GM21576 (cell line): ENCODE data around the gene DPYD.
A peak's percentile ranks its signal among the peaks of the same experiment; 100 is the strongest.

ENCODE experiments used
- ATAC-seq: cut with Tn5 transposase; IDR thresholded peaks from one replicate; pipeline ENCODE4 v1.9.1; 2021; ENCODE audit warnings: mild to moderate bottlenecking, moderate library complexity; ENCODE audit not compliant: unreplicated experiment

The DPYD gene

DNA sequence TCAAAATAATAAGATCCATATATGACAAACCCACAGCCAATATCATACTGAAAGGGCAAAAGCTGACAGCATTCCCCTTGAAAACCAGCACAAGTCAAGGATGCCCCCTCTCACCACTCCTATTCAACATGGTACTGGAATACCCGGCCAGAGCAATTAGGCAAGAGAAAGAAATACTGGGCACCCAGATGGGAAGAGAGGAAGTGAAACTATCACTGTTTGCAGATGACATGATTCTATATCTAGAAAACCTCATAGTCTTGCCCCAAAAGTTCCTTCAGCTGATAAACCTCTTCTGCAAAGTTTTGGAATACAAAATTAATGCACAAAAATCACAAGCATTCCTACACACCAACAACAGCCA lies 756.6 kb downstream of the DPYD start:
- no peak for ATAC-seq

DNA sequence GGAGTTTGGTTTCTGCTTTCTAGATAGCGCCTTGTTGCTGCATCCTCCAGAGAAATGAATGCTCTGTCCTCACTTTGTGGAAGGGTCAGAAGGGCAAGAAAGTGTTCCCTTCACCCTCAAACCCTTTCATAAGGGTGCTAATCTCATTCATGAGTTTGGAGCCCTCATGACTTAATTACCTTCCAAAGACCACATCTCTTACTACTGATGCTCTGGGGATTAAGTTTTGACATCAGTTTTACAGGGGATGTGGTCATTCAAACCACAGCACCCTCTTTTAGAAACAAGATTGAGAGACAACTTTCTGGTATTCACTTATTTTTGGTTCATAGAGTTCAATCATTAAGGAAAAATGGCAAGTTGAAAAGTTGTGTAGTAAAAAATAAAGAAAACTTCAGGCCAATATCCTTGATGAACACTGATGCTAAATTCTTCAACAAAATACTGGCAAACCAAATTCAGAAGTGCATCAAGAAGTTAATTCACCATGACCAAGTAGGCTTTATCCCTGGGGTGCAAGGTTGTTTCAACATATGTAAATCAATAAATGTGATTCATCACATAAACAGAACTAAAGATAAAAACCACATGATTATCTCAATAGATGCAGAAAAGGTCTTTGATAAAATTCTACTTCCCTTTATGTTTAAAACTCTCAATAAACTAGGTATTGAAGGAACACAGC lies 757.1 kb downstream of the DPYD start:
- ATAC-seq = peak; percentile 54

- no peak for ATAC-seq
Observed at GRCh38 chr1:97160818-97161217, 760.0 kb downstream of the DPYD start.

DNA sequence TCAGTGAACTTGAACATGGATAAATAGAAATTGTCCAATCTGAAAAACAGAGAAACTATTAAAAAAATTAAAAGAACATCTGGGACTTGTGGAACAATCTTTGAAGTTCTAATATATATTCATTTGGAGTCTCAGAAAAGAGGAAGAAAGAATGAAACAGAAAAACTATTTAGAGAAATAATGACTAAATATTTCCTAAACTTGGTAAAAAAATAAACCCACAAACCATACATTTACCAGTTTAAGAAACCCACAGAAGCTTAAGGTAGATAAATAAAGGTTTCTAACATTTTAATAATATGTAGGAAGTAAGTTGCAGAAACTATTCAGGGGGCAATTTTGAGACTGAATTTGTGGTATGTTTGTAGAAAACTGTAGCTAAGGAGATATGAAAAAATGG lies 761.5 kb downstream of the DPYD start:
- peak; percentile 51 for ATAC-seq

DNA sequence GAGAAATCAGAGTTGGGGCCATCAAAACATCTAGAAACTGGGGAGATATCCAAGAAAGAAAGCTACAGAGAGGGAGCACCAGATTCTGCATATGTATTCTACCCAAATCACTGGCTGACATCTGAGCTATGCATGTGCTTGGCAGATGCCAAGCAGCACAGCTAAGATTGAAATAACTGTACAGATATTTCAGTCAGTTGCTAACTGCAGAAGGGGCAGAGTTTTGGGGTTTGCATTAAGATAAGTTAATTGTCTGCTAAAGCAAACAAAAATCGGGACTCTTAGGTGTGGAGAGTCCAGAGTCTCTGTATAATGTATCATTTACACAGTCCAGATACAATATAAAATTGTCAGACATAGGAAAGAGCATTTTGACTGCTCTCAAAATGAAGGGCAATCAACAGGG lies 762.1 kb downstream of the DPYD start:
- ATAC-seq = no peak

GRCh38 chr1:97157991-97158390 lies 762.8 kb downstream of the DPYD start:
- no peak for ATAC-seq

DNA sequence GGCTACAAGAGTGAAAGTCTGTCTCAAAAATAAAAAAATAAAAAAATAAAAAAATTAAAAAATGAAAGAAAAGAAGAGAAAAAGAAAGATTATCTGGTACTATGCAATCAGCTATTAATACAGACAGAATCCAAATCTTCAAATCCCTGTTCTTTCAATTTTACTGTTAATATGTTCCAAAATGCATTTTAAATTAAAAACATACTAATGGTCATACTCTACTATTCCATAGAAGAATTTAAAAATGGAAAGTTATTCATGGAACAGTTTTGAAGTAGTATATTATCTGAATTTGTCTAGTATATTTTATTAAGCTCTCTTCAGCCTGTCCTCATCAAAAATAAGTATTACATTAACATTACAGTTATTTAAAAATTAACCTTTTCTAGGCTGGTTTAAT lies 769.2 kb downstream of the DPYD start:
- no peak for ATAC-seq

- no peak for ATAC-seq
Observed at GRCh38 chr1:97145321-97145956, 775.4 kb downstream of the DPYD start.

GRCh38 chr1:97144527-97144926 lies 776.3 kb downstream of the DPYD start:
- ATAC-seq = no peak

GRCh38 chr1:97143236-97143882 lies 777.5 kb downstream of the DPYD start:
- no peak for ATAC-seq

DNA sequence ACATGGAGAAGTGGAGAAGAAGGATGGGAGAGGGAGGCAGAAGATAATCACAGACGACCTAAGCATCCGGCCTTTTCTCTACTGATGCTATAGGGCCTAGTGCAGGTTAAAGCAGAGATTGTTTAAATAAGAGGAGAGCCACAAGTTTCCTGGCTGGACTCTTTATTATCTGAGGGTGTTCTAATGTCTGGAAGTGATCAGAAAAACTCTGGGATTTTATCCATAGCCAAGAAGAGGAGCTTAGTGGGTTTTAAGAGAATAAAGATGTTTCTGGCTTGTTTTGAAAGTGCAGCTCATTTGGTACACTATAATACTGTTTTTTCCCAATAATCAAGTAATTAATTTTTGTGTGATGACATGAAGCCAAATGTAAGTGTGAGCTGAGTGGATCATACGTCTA lies 780.2 kb downstream of the DPYD start:
- no peak for ATAC-seq

DNA sequence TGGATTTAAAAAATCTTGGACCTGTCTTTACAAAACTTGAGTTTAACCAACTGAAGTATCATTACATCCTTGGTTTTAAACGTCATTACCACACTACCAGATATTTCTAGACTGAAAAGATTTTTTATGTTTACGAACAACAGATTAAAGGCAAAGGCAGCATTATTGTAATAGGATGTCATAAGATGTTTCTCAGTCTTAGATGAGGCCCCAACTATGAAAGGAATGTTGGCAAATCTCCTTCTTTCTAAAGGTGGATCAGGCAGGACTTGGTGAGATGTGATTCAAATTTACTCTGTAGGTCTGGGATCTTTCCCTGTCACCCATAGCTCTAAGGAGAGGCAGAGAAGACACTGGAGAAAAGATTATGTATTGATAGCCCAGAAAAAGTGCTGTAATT lies 781.3 kb downstream of the DPYD start:
- ATAC-seq = no peak

DNA sequence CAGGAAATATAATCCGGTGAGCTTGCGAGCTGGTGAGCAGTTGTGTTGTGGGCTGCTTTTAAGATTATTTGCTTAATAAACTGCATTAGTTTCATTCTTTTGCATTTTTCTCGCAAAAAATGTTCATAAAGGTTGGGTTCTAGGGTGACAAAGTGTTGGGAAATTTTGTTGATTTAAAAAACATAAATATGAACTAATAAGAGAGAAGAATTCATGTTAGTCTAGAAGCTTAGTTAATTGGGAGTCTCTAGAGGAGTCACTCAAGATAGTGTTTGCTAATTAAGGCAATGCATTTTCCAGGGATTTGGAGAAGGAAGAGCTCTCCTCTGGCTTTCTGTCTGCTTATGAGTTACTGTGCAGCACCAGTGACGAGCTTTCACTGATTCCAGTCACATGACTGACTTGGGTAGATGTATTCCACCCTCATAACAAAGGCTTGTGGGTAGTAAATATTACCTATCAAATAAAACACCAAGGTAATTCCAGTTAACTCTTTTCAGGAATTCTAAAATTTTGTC lies 782.3 kb downstream of the DPYD start:
- ATAC-seq = peak; percentile 32

DNA sequence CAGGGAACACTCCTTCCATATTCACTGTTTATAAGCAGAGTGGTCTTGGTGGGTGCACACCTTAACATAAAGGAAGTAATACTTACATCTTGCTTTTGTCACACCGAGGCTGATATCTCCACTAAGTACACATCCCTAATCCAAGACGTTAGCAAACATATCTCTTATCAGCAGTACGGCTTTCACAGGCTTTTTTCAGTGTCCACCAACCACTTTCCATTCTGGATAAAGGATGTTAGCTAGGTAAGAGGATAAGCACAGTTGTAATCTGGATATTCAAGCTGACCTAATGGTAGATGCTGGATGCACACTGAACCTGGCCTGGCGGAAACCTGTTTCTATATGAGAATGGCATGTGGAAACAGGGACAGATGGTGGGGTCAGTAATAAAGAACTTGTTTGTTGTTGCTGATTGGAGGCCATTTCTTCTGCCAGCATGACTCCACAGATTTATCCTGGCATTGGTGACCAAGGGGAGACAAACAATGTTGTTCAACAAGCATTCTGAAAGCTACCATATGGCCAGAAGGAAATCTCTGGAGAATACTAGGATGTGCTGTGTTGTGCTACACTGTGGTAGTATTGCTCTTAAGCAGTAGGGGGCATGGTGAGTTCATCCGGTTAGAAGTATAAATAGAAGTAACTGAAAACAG lies 782.8 kb downstream of the DPYD start:
- ATAC-seq = peak; percentile 99

DNA sequence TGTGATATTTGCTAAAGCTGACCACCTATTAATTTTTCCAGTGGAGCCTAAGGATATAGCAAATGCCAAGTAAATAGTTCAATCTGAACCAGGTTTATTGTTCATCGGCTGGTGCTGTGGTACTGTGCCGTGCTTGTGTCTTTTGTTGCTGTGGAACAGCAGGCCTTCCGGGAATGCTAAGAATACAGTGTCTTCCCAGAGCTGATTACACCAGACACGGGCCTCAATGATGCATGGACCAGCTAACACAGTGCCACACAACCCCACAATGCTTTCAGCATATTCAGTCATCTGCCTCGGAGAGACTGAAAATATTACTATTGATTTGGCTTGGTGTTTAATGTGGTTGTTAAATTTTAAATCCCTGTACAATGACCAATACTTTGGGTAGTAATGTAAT lies 783.8 kb downstream of the DPYD start:
- ATAC-seq = no peak

GRCh38 chr1:97135972-97136371 lies 784.9 kb downstream of the DPYD start:
- no peak for ATAC-seq

GRCh38 chr1:97128426-97128825 lies 792.4 kb downstream of the DPYD start:
- no peak for ATAC-seq

GRCh38 chr1:97123717-97124431 lies 797.0 kb downstream of the DPYD start:
- ATAC-seq = no peak

- no peak for ATAC-seq
Observed at GRCh38 chr1:97120806-97121205, 800.0 kb downstream of the DPYD start.

DNA sequence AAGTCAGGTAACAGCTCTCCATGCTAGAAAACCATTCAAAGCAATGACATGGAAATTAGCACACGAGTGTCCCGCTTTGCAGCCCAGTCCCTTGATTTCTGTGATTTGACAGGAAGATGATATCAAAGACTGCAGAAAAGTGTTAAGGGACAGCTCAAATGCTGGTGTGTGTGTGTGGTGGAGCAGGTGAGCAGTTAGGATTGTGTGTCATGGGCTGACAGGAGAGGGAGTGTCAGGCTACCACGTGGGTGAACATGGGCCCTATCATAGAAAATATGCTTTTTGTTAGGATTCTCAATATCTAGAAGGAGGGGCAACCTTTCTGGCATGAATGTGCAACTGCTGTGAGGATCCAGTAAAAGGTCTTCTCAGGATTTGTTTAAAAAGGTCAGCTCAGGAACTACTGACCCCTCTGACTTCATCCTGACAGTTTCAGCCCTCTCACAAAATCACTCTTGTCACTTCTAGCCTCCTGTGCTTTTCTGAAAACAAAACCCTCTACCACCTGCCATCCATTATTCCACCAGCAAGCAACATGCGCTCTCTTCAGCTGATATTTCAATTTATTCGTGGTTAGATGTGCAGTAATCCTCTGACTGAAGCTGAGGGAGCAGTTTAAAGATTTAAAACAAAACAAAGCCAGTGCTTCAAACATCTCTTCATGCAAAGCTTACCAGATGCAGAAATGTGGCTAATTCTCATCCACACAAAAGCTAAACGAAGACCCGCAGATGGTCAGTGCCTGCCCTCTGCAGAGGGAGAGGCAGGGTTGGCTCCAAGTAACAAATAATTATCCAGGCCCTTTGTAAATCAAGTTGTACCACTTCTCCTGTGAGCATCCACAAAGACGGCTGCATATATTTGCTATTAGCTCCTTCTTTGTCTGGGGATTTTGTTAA lies 801.3 kb downstream of the DPYD start:
- no peak for ATAC-seq
